Measurements from ENCODE around the gene ELFN1. TPM values are rescaled to one million over a fixed set of nuclear protein-coding genes. Genes with fewer than 3 reads are reported as not detected.

Gene ELFN1
- total and polyA plus RNA-seq, 9 of the 15 experiments (the other 6 are each of a cell fraction or from before 2014, with no cell fraction given) = 0.04 to 0.64 (median 0.18) TPM; not detected in 2

GRCh38 chr7:1649751-1650326 is 20.2 kb upstream of the ELFN1 start (continued):
- no peak for TF ChIP-seq ZNF639 (CRISPR knock-in tag; conservative IDR thresholded peaks at IDR 0.05 in 1 of 2, IDR thresholded peaks at IDR 0.05 in 1 of 2)
- TF ChIP-seq, protein P1, sequence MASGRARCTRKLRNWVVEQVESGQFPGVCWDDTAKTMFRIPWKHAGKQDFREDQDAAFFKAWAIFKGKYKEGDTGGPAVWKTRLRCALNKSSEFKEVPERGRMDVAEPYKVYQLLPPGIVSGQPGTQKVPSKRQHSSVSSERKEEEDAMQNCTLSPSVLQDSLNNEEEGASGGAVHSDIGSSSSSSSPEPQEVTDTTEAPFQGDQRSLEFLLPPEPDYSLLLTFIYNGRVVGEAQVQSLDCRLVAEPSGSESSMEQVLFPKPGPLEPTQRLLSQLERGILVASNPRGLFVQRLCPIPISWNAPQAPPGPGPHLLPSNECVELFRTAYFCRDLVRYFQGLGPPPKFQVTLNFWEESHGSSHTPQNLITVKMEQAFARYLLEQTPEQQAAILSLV (tag; IDR thresholded peaks at IDR 0.05) = no peak
- no peak for TF ChIP-seq NR0B1 (IDR thresholded peaks at IDR 0.05; ENCODE audit: partially characterized antibody)
- no peak for TF ChIP-seq ZNF232 (CRISPR knock-in tag; IDR thresholded peaks at IDR 0.05)
- TF ChIP-seq, protein P2, sequence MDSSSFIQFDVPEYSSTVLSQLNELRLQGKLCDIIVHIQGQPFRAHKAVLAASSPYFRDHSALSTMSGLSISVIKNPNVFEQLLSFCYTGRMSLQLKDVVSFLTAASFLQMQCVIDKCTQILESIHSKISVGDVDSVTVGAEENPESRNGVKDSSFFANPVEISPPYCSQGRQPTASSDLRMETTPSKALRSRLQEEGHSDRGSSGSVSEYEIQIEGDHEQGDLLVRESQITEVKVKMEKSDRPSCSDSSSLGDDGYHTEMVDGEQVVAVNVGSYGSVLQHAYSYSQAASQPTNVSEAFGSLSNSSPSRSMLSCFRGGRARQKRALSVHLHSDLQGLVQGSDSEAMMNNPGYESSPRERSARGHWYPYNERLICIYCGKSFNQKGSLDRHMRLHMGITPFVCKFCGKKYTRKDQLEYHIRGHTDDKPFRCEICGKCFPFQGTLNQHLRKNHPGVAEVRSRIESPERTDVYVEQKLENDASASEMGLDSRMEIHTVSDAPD (CRISPR knock-in tag; IDR thresholded peaks at IDR 0.05) = no peak
